NCI-H69 (cell line): ENCODE data around the gene PARP6.

ENCODE experiments used
- DNase-seq: peaks from one replicate; lab custom pipeline; 2025; lab: John Stamatoyannopoulos, UW

PARP6 gene

GRCh38 chr15:72231066-72231832 lies 41.1 kb downstream of the PARP6 start, which contains the start of gene PKM:
TSS of gene PKM (minus strand) at chr15:72231190. CDS start at chr15:72219097, 12,093 bp downstream.
- DNase-seq, result peak; percentile 98

DNA sequence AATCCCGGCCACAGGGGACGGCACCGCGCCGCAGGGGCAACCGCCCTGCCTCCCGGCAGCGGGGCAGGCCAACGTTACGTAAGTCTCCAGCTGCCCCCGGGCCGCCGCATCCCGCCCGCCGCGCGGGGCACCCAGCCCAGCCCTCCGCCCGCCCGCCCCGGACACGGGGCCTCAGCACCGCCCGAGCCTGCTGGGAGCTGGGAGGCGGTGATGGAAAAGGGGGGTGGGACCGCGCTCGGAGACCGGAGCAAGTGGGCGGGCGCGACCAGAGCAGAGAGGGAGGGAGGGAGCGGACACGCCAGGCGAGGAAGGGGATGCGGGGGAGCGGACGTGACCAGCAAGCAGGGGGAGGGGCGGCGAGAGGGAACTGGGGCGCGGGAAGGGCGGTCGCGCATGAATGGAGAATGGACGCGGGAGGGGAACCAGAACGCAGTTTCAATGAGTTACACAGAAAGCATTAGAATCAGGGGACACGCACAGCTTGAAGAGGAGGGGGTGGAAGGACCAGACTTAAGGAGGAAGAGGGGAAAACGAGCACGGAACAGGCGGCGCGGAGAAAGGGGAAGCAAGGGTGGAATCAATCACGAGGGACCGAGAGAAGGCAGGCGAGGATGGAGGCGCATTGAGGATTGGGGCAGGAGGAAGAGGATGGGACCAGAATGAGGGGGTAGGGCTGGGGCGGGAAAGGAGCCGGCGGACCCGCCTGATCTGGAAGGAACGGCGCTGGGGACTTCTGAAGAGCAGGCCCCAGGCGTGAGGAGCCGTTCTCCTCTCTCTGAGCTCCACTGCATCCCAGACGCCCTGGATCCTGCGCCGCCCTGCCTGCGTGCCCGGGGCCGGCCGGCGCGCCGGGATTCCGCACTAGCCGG lies 41.9 kb downstream of the PARP6 start:
- DNase-seq, result peak; percentile 91

- no peak for DNase-seq
These were observed 42.5 kb downstream of the PARP6 start for GRCh38 chr15:72229947-72230196.

DNA sequence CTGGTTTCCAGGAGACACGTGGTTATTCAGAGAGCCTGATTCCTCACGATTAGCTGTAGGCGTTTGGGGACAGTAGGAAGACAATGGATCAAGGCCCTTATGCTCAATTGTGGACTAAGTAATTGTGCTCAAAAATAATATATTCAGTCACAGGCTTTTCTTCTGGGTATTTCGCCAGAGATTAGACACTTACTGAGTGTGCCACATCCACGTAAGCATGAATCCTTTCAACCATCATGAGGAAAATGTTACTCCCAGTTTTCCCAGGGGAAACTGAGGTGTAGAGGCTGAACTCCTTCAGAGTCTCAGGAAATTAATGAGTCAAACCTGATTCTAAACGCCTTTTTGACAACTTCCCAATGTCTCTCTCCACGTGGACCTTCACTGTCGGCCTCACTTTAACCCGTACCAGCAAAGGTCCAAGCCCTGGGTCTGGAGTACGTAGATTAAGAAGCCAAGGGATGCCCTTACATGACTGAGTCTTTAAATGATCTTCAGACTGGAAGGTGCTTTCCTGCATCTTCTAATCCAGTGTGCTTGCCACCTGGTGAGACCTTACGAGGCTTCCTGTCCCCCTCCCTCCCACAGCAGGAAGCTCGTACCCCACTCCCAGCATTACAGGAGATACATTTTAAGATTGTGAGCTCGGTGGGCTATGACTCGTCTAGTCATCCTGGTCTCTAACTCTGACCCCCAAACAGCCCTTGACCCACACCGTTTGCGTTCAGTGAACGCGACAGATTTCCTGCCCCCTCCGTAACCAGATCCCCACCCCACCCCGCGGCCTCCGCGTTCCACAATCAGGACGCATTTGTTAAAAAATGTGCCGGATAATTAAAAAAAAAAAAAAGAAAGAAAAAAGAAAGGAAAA lies 43.0 kb downstream of the PARP6 start:
- peak; percentile 33 for DNase-seq

DNA sequence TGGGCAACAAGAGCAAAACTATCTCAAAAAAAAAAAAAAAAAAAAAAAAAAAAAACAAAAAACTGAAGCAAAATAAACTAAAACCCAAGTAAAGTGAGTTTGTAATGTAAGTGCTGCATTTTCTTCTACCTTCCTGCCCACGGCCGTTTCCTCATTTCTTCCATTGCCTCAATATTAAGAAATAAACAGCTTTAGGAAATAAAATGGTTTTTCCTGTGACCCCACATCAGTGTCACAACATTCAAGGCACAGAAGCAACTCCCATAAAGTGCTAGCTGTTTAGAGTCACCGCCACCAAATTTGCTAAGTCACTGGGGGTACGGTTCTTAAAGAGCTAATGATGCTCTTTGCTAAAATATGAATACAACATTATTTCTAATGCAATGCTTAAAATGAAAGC lies 44.6 kb downstream of the PARP6 start:
- DNase-seq, result no peak

DNA sequence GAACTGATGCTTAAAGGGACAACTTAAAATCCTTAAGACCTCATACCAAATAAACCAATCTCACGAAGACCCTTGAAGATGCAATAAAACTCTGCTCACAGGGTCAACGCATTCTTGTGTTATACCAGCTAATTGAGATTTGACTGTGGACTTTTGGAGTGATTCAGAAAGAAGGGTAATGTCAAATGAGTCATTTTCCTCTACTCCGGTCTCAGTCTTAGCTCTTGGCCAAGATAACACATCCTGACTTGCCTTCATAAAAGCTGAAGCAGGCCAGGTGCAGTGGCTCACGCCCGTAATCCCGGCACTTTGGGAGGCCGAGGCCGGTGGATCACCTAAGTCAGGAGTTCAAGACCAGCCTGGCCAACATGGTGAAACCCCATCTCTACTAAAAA lies 45.2 kb downstream of the PARP6 start:
- DNase-seq, result peak; percentile 2

DNA sequence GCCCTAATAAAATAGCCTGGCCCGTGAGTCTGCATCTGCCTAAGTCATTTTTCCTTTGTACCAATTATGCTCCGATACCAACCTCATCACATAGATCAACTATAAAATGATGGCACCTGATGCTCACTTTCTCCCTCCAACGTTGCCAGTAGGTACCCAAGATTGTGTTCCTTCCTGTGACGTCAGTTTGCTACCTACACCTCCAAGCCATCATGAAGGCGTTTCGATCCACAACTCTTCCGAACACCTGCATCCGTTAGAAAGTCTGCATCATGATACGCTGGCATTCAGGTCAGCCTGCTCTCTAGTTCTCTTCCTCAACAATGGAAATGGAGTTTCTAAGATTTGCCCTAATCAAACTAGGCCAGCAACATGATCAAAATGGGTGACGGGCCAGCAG lies 49.1 kb downstream of the PARP6 start:
- DNase-seq, result no peak

DNA sequence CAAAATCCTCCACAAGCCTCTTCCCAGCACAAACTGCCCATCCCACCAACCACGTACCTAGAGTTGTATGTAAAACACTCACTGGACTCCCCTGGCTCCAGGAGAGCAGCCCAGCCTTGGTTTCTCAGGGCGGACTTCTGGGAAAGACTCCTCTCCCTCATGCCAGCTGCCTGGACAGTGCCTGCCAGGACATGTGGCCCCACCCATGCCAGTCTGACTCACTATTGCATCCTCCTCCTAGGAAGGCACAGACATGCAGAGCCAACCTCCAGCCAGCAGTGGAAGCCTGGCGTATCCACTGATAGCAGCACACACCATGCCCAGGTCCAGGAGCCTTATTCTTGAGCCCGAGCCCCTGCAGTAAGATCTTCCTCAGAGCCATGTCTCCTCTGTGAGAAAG lies 50.0 kb downstream of the PARP6 start:
- peak; percentile 5 for DNase-seq

GRCh38 chr15:72220687-72221086 lies 51.7 kb downstream of the PARP6 start:
- DNase-seq, result no peak

DNA sequence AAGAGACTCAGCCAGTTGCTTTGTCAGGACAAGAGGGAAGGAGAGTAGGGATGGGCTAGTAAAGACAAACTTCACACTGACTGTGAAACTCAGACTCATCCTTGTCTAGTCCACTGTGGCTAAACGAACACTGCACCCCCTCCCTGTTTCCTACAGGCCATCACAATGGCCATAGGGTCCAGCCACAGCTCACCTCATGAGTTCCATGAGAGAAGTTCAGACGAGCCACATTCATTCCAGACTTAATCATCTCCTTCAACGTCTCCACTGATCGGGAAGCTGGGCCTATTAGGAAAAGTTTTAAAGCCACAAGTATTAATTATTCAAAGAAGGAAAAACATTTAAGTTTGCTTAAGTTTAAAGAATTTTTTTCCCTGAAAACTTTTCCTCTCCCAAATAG lies 55.1 kb downstream of the PARP6 start:
- no peak for DNase-seq

- DNase-seq, result no peak
These were observed 56.3 kb downstream of the PARP6 start for GRCh38 chr15:72216079-72216478.

GRCh38 chr15:72207558-72208085 lies 64.7 kb downstream of the PARP6 start:
- DNase-seq, result no peak

GRCh38 chr15:72206677-72207000 lies 65.7 kb downstream of the PARP6 start:
- DNase-seq, result no peak

GRCh38 chr15:72205896-72206676 lies 66.3 kb downstream of the PARP6 start:
- no peak for DNase-seq

- DNase-seq, result no peak
These were observed 67.1 kb downstream of the PARP6 start for GRCh38 chr15:72205273-72205672.

DNA sequence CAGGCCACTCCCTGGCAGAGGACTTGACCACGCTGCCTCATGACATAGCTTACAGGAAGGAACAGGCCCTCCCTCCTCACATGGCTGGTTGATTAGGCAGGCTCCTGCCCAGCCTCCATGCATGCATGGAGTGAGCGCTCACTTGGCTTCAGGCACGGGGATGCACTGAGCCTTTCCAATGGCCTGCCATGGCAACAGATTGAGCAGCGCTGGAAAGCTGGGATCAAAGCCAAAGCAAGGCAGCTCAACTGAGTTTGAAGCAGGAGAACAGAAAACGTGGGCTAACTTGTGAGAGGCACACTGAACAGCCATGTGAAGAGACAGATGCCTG lies 68.9 kb downstream of the PARP6 start:
- peak; percentile 7 for DNase-seq

DNA sequence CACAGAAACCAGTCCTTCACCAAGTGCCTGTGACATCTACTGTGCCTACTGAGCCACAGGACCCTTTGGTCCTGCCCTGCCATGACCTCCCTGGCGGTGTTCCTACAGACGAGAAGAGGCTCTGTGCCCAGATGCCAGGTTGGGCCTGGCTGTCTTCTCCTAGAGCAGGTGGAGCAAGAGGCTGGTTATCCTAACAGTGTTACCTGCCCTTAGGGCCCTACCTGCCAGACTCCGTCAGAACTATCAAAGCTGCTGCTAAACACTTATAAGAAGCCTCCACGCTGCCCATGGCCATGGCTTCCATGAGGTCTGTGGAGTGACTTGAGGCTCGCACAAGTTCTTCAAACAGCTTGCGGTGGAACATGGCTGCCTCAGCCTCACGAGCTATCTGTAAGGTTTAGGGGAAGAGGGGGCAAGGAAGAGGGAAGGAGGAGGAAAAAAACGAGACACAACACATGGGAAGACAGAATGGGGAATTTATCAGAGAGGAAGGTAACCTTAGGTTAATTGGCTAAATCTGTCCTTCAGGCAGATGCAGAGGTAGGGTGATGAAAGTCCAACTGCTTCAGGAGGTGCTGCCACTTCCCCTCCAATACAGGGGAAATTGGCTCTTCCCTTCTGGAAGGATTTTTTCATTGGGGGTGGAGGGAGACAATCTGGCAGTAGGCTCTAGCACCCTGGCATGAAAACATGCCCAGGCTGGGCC lies 69.4 kb downstream of the PARP6 start:
- DNase-seq, result no peak

DNA sequence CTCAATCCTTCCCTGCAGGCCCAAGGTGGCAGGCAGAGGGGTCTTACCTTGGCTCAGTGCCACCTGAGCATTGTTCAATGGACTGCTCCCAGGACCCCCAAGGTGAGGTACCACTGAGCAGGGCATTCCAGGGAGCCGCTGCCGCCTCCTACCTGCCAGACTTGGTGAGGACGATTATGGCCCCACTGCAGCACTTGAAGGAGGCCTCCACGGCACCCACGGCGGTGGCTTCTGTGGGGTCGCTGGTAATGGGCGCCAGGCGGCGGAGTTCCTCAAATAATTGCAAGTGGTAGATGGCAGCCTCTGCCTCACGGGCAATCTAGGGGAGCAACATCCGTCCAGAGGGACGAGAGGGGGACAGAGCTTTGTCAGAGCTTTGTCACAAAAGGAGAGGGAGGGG lies 70.1 kb downstream of the PARP6 start:
- DNase-seq, result no peak

DNA sequence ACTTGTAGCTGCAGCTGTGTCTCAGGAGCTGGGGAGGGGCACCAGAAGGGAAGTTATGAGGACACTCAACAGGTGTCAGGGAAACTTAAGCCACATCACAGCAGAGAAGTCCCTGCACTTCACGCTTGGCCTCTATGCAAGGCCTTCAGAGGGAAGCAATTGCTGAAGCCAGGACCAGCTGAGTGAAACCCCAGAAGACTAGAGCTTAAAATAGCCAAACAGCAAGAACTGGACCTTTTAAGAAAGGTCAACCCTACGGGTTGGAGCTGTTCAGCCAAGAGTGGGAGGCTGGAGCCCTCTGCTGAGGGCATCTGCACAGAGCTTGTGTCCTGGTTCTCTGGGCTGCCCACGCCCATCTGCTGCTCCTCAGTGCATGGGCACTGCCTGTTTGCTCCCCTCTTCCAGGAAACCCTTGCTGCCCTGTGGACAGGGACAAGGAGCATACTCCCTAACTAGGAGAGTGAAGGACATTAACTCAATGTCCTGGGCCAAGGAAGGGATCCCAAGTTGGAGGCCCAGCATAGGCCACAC lies 70.9 kb downstream of the PARP6 start:
- no peak for DNase-seq

- DNase-seq, result peak; percentile 3
These were observed 71.7 kb downstream of the PARP6 start for GRCh38 chr15:72200395-72201237.
